B cell (primary cell): ENCODE results near the gene WASF2.

ENCODE experiments used
- EZH2 ChIP-seq: IDR thresholded peaks from 2 replicates; pipeline ENCODE4 v1.6.1; 2012; ENCODE audit warnings: borderline replicate concordance, low read depth, mild to moderate bottlenecking, moderate library complexity, low read length; ENCODE audit not compliant: insufficient read depth, poor library complexity, severe bottlenecking
- TF ChIP-seq, protein P1 (sequence below): fragments of 200-600 bp; IDR thresholded peaks from one replicate; pipeline ENCODE4 v1.8.0; 2022; ENCODE audit warnings: antibody characterized with exemption, mild to moderate bottlenecking

- TF ChIP-seq, protein P1, sequence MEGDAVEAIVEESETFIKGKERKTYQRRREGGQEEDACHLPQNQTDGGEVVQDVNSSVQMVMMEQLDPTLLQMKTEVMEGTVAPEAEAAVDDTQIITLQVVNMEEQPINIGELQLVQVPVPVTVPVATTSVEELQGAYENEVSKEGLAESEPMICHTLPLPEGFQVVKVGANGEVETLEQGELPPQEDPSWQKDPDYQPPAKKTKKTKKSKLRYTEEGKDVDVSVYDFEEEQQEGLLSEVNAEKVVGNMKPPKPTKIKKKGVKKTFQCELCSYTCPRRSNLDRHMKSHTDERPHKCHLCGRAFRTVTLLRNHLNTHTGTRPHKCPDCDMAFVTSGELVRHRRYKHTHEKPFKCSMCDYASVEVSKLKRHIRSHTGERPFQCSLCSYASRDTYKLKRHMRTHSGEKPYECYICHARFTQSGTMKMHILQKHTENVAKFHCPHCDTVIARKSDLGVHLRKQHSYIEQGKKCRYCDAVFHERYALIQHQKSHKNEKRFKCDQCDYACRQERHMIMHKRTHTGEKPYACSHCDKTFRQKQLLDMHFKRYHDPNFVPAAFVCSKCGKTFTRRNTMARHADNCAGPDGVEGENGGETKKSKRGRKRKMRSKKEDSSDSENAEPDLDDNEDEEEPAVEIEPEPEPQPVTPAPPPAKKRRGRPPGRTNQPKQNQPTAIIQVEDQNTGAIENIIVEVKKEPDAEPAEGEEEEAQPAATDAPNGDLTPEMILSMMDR: no peak
- no peak for TF ChIP-seq EZH2
Observed at GRCh38 chr1:27444632-27445031, 45.3 kb downstream of the WASF2 start.
